Brain microvascular endothelial cell (primary cell): ENCODE measurements around the gene HOXB4.

Experiments used
- DNase-seq: peaks from one replicate; pipeline ENCODE4 v3.0.0-alpha.2; 2020
- H3K27ac ChIP-seq: fragments of 250-450 bp; sonication (Bioruptor Pico); 2 replicates; pipeline ENCODE4 v1.5.1; 2020; ENCODE audit warnings: mild to moderate bottlenecking, moderate library complexity
- H3K27me3 ChIP-seq: fragments of 250-450 bp; sonication (Bioruptor Pico); replicated peaks from 2 replicates; pipeline ENCODE4 v1.5.1; 2020; ENCODE audit warnings: mild to moderate bottlenecking
- H3K36me3 ChIP-seq: fragments of 250-450 bp; sonication (Bioruptor Pico); replicated peaks from 2 replicates; pipeline ENCODE4 v1.5.1; 2020; ENCODE audit warnings: mild to moderate bottlenecking
- H3K4me3 ChIP-seq: 2 replicates; pipeline ENCODE4 v1.5.1; 2011; ENCODE audit warnings: low read depth, mild to moderate bottlenecking, control low read depth, low read length, moderate library complexity
- in situ Hi-C: cut with HindIII; loops from 2 replicates; pipeline ENCODE4 v1.10.0; 2017; ENCODE audit warnings: low sequenced_read_pairs, low pct_ligation_motif_present
- TF ChIP-seq, protein P1 (sequence below): IDR thresholded peaks from 2 replicates; pipeline ENCODE4 v1.5.1; 2011; ENCODE audit warnings: low read depth, mild to moderate bottlenecking, moderate library complexity, low read length, control low read depth, inconsistent platforms; ENCODE audit errors: missing control alignments

Gene HOXB4

GRCh38 chr17:48567646-48568354 is 10.3 kb downstream of the HOXB4 start:
- in situ Hi-C loops: no loop called here
- no peak overlapping the region for H3K4me3 ChIP-seq
- no peak overlapping the region for H3K27ac ChIP-seq
- H3K36me3 ChIP-seq: no peaks in the 10 kb centered on the region
- TF ChIP-seq, protein P1, sequence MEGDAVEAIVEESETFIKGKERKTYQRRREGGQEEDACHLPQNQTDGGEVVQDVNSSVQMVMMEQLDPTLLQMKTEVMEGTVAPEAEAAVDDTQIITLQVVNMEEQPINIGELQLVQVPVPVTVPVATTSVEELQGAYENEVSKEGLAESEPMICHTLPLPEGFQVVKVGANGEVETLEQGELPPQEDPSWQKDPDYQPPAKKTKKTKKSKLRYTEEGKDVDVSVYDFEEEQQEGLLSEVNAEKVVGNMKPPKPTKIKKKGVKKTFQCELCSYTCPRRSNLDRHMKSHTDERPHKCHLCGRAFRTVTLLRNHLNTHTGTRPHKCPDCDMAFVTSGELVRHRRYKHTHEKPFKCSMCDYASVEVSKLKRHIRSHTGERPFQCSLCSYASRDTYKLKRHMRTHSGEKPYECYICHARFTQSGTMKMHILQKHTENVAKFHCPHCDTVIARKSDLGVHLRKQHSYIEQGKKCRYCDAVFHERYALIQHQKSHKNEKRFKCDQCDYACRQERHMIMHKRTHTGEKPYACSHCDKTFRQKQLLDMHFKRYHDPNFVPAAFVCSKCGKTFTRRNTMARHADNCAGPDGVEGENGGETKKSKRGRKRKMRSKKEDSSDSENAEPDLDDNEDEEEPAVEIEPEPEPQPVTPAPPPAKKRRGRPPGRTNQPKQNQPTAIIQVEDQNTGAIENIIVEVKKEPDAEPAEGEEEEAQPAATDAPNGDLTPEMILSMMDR: no peak
- peaks cover 95% of the 10 kb centered on the region for H3K27me3 ChIP-seq
- DNase-seq: no peak

- Histone ChIP-seq H3K27me3 (peaks cover 95% of the 10 kb centered on the region), H3K4me3 (no peak overlapping the region), H3K27ac (no peak overlapping the region), H3K36me3 (no peaks in the 10 kb centered on the region)
- no peak for DNase-seq
- TF ChIP-seq, protein P1: no peak
- in situ Hi-C loops: no loop called here
These were observed 10.9 kb downstream of the HOXB4 start for GRCh38 chr17:48567209-48567608.

- TF ChIP-seq, protein P1: no peak
- no peaks in the 10 kb centered on the region for H3K36me3 ChIP-seq
- no peak overlapping the region for H3K27ac ChIP-seq
- in situ Hi-C loops: no loop called here
- DNase-seq: no peak
- no peak overlapping the region for H3K4me3 ChIP-seq
- peaks cover 95% of the 10 kb centered on the region for H3K27me3 ChIP-seq
These were observed 11.4 kb downstream of the HOXB4 start for GRCh38 chr17:48566717-48567116.

DNA sequence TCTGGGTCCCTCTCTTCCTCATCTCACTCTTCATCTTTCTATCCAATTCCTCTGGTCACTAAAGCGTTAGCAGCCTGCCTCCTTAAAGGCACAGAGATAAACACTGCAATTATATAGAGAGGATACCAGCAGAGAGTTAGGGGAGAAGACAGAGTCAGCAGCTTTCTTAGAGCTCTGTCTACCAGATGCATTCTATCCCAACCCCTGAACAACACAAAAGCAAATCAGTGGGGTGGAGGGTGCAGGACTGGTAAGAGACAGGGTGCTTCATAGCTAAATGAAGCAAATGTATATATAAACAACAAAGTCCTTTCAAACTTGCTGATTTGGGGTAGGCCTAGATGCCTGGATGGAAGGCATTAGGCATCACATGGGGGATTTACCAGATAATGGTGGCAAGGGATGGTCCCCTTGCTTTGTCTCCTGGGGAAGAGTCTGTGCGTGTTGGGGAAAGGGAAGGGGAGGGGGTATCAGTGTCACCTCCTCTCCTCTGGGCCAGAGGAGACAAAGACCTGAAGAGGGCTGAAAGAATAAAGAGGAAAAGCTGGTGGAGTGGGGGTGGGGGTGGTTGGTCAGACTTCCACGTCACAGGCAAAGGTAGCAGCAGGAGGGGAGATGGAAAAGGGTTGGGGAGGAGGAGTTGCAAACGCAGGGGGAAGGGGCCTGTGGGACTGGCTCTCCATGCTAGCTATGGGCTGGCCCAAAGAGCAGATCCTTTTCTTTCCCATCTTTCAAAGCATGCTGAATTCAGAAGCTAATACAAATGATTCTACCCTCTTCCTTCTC is 12.0 kb downstream of the HOXB4 start:
- Histone ChIP-seq H3K36me3 (no peaks in the 10 kb centered on the region), H3K4me3 (no peak overlapping the region), H3K27me3 (peaks cover 95% of the 10 kb centered on the region), H3K27ac (no peak overlapping the region)
- in situ Hi-C loops: no loop called here
- TF ChIP-seq, protein P1: no peak
- DNase-seq: no peak

GRCh38 chr17:48565022-48565554 is 13.1 kb downstream of the HOXB4 start:
- in situ Hi-C loops: no loop called here
- TF ChIP-seq, protein P1: no peak
- Histone ChIP-seq H3K27me3 (peaks cover 95% of the 10 kb centered on the region), H3K4me3 (peak overlapping the region; percentile 50), H3K27ac (no peak overlapping the region), H3K36me3 (no peaks in the 10 kb centered on the region)
- no peak for DNase-seq
